ENCODE measurements around the gene HK2. TPM values are rescaled to one million over a fixed set of nuclear protein-coding genes. Genes with fewer than 3 reads are reported as not detected.

HK2 gene
- total and polyA plus RNA-seq, 2 of the 4 experiments (the other 2 are of a cell fraction), result 17.4 to 20.9 TPM

DNA sequence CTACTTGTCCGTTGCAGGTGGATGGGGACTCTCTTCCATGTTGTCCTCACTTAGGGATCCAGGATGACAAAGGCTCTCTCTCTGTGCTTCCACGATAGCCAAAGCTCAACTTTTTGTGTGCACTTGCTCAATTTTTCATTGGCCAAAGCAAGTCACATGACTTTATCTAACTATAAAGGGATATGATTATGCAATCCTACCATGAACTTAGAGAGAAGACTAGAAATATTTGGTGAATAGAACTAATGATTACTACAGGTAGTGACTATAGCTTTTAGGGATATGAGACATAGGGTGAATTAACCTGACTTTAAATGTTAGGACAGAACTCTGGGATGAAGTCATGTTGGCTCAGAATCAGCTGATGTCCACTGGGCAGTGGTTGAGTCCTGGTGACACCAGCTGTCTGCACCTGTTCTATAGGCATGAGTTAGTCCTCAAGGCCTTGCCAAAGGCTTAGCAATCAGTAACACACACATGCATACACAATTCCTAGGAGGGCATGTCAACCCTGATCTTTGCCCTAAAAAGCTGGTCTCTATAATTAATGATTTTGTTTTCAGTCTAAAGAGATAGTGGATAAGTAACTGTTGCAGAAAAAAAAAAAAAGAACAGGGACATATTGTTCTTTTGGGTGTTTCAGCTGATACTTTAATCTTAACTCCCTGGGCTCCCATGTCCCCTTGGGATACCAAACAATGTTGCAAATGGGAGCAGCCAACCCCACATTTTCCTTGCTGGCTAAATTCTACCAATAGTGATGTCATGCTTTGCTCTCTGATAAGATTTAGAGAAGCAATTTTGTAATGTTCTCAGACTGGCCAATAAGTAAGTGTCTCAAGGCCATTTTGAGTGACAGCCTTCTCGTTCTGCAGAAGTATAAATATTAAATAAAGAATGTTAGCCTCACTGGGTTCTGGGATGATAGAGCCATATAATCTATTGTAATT lies 12.5 kb upstream of the HK2 start:
- Histone ChIP-seq H3K14ac (replicated peaks; ENCODE audit: low read depth, low read length) (no peak overlapping the region), H3K9ac (ENCODE audit: low read depth, low read length) (no peak overlapping the region), H3K4me3 (ENCODE audit: insufficient read depth, low read depth, low read length) (no peak overlapping the region), H2BK20ac (ENCODE audit: low read depth, low read length) (no peak overlapping the region), H2BK120ac (ENCODE audit: low read depth, low read length) (no peak overlapping the region), H4K5ac (ENCODE audit: low read depth, low read length) (no peak overlapping the region), H3K4me1 (ENCODE audit: control insufficient read depth, insufficient read depth, low read length) (peaks cover 2% of the 10 kb centered on the region; the same call in 1 of the 2 replicates), H2AFZ (replicated peaks; ENCODE audit: low read length, poor library complexity) (no peak overlapping the region), H2BK5ac (ENCODE audit: low read depth, low read length, poor library complexity, severe bottlenecking) (no peak overlapping the region), H3K9me1 (ENCODE audit: insufficient read depth, low read length) (no peaks in the 10 kb centered on the region), H3K23ac (ENCODE audit: low read depth, low read length) (no peak overlapping the region), H3K27ac (ENCODE audit: insufficient read depth, low read length) (no peak overlapping the region), H3K4ac (ENCODE audit: low read depth, low read length) (no peak overlapping the region), H3K18ac (ENCODE audit: low read depth, low read length) (no peak overlapping the region), H3K27me3 (ENCODE audit: control insufficient read depth, insufficient read depth, low read length) (0 out of 2 replicates have a peak, but pooled peaks cover 2% of the 10 kb centered on the region), H4K8ac (ENCODE audit: low read depth in 2 of 2, low read length in 2 of 2) (no peak overlapping the region), H3K4me2 (ENCODE audit: low read depth, low read length) (no peak overlapping the region), H3K79me1 (ENCODE audit: low read depth in 1 of 2, low read length in 2 of 2) (no peaks in the 10 kb centered on the region), H2AK9ac (replicated peaks; ENCODE audit: low read depth, low read length, poor library complexity) (no peak overlapping the region), H2AK5ac (ENCODE audit: low read depth, low read length) (no peak overlapping the region), H3K36me3 (ENCODE audit: control insufficient read depth, insufficient read depth, low read length) (no peaks in the 10 kb centered on the region), H4K91ac (ENCODE audit: insufficient read depth, low read depth, low read length) (no peak overlapping the region), H4K20me1 (ENCODE audit: insufficient read depth, low read length) (no peaks in the 10 kb centered on the region), H3K56ac (ENCODE audit: extremely low read depth, insufficient read depth, low read length) (no peak overlapping the region), H2BK15ac (ENCODE audit: low read depth, low read length) (no peak overlapping the region), H3K9me3 (ENCODE audit: control insufficient read depth, insufficient read depth, low read length) (no peaks in the 10 kb centered on the region)
- TF ChIP-seq BHLHE40 (IDR thresholded peaks at IDR 0.05; ENCODE audit: low read depth, low read length), result no peak
- peak; percentile 71 for TF ChIP-seq CEBPB (IDR thresholded peaks at IDR 0.05; ENCODE audit: low read depth, low read length)
- no TSS peak for BruUV-seq (replicated peaks)
- in situ Hi-C loops (cut with MboI; ENCODE audit: low sequenced_read_pairs) (no loop called here), intact Hi-C loops (cut with micrococcal nuclease) (no loop called here), dilution Hi-C loops (cut with HindIII; ENCODE audit: low sequenced_read_pairs, unreplicated experiment) (no loop called here)
- ChIA-PET POLR2A (ENCODE audit: unreplicated experiment) (no interaction called here), CTCF (interaction anchor here (0.5 kb wide), 1 partner anchor 108 kb away, joined by 3 read pairs; no protein-coding TSS in a partner anchor)
- 83% methylated on average over 1 of the region's 3 CpGs; no CpG with 5 or more reads in 1 of the 2 experiments for WGBS, 2 experiments (ENCODE audit: extremely low coverage in 2 of 2, insufficient read length in 1 of 2)
- DNase-seq (no peak), ATAC-seq (ENCODE audit: low read depth) (no peak)

Data from IMR-90 (cell line).